NK-92 (cell line): ENCODE results near the gene PPARD.
"Not testable (repeated sequence)": the region's sequence is repeated elsewhere in the genome, so short reads cannot be mapped to it uniquely, and the experiment has no call there.

Experiments used
- DNase-seq: peaks from one replicate; lab custom pipeline; 2025; ENCODE audit not compliant: unreplicated experiment; lab: John Stamatoyannopoulos, UW

Gene PPARD

GRCh38 chr6:35312076-35312800, 30.1 kb upstream of the PPARD start:
- no peak for DNase-seq

- no peak for DNase-seq
Measured at GRCh38 chr6:35312807-35313206, 29.6 kb upstream of the PPARD start.

GRCh38 chr6:35317483-35318195, 24.7 kb upstream of the PPARD start:
- no peak for DNase-seq

GRCh38 chr6:35318196-35319171, 23.9 kb upstream of the PPARD start:
- DNase-seq: no peak

- no peak for DNase-seq
Measured at GRCh38 chr6:35319346-35320030, 22.9 kb upstream of the PPARD start.

- DNase-seq: no peak
Measured at GRCh38 chr6:35320031-35320410, 22.3 kb upstream of the PPARD start.

- no peak for DNase-seq
Measured at GRCh38 chr6:35321091-35321490, 21.3 kb upstream of the PPARD start.

GRCh38 chr6:35327349-35328027, 14.9 kb upstream of the PPARD start:
- no peak for DNase-seq

GRCh38 chr6:35328108-35328723, 14.1 kb upstream of the PPARD start:
- no peak for DNase-seq

GRCh38 chr6:35328965-35329364, 13.4 kb upstream of the PPARD start:
- not testable (repeated sequence) for DNase-seq

GRCh38 chr6:35330541-35331119, 11.7 kb upstream of the PPARD start:
- DNase-seq: no peak

- DNase-seq: not testable (repeated sequence)
Measured at GRCh38 chr6:35332074-35332887, 10.1 kb upstream of the PPARD start.

- DNase-seq: no peak
Measured at GRCh38 chr6:35341557-35341956, 801 bp upstream of the PPARD start.

- no peak for DNase-seq
Measured at GRCh38 chr6:35343092-35343834, 905 bp downstream of the PPARD start.

- DNase-seq: no peak
Measured at GRCh38 chr6:35343835-35344550, 1.6 kb downstream of the PPARD start.

- no peak for DNase-seq
Measured at GRCh38 chr6:35351422-35351821, 9.1 kb downstream of the PPARD start.

- DNase-seq: no peak
Measured at GRCh38 chr6:35352735-35353134, 10.4 kb downstream of the PPARD start.
